Bone marrow (tissue), 2 donors: ENCODE results near the gene IL1RL2.
A peak's percentile ranks its signal among the peaks of the same experiment; 100 is the strongest.

Experiments
- DNase-seq, 2 donors: peaks; one replicate each; lab custom pipeline; 2025; lab: John Stamatoyannopoulos, UW

Gene IL1RL2

GRCh38 chr2:102194609-102195268, 7.9 kb downstream of the IL1RL2 start:
- DNase-seq = no peak

GRCh38 chr2:102197389-102198137, 10.7 kb downstream of the IL1RL2 start:
- DNase-seq = no peak

GRCh38 chr2:102200539-102200938, 13.7 kb downstream of the IL1RL2 start:
- no peak for DNase-seq

GRCh38 chr2:102204638-102205037, 17.8 kb downstream of the IL1RL2 start:
- no peak for DNase-seq

- DNase-seq = no peak
These were observed 20.0 kb downstream of the IL1RL2 start for GRCh38 chr2:102206666-102207341.

- no peak for DNase-seq
These were observed 22.0 kb downstream of the IL1RL2 start for GRCh38 chr2:102208774-102209173.

GRCh38 chr2:102209474-102209873, 22.7 kb downstream of the IL1RL2 start:
- no peak for DNase-seq

GRCh38 chr2:102217032-102217431, 30.2 kb downstream of the IL1RL2 start:
- DNase-seq = no peak

GRCh38 chr2:102224824-102225739, 38.3 kb downstream of the IL1RL2 start:
- DNase-seq = peak in 1 of 2 donors; percentile 52

- DNase-seq = no peak
These were observed 39.3 kb downstream of the IL1RL2 start for GRCh38 chr2:102226171-102226570.

- no peak for DNase-seq
These were observed 40.0 kb downstream of the IL1RL2 start for GRCh38 chr2:102226612-102227391.

GRCh38 chr2:102229141-102229769, 42.4 kb downstream of the IL1RL2 start:
- no peak for DNase-seq

GRCh38 chr2:102230410-102230909, 43.6 kb downstream of the IL1RL2 start:
- DNase-seq = no peak

GRCh38 chr2:102233132-102233884, 46.5 kb downstream of the IL1RL2 start:
- DNase-seq = no peak

- no peak for DNase-seq
These were observed 48.2 kb downstream of the IL1RL2 start for GRCh38 chr2:102235042-102235473.

GRCh38 chr2:102235491-102235890, 48.7 kb downstream of the IL1RL2 start:
- DNase-seq = no peak

- DNase-seq = no peak
These were observed 49.3 kb downstream of the IL1RL2 start for GRCh38 chr2:102236132-102236531.

- no peak for DNase-seq
These were observed 50.4 kb downstream of the IL1RL2 start for GRCh38 chr2:102237176-102237575.

GRCh38 chr2:102238039-102238756, 51.4 kb downstream of the IL1RL2 start:
- DNase-seq = no peak
